Skin of body (tissue), 1 donor: ENCODE data around the gene PDLIM7. TPM values are rescaled to one million over a fixed set of nuclear protein-coding genes. Genes with fewer than 3 reads are reported as not detected.

Source experiments
- total RNA-seq: library from RNA; depleted of rRNA; stranded (reverse); fragments of >200 nt; gene quantifications from one replicate; pipeline ENCODE4 v1.2.3, GENCODE V29; 2014

Gene PDLIM7
- total RNA-seq, 1 donor from 2014 or later, result 30.7 TPM

Other genes with a start within 250 kb of the PDLIM7 start
- 19.6 TPM for gene RAB24, start 193.9 kb downstream of the PDLIM7 start, total RNA-seq
- gene PRELID1, start 193.8 kb downstream of the PDLIM7 start, total RNA-seq, result 42.8 TPM
- 9.7 TPM for gene MXD3, start 185.7 kb downstream of the PDLIM7 start, total RNA-seq
- 99.0 TPM for gene LMAN2, start 145.9 kb downstream of the PDLIM7 start, total RNA-seq
- 13.7 TPM for gene RGS14, start 139.7 kb downstream of the PDLIM7 start, total RNA-seq
- not detected for gene SLC34A1, start 113.2 kb downstream of the PDLIM7 start, total RNA-seq
- not detected for gene PFN3, start 96.9 kb downstream of the PDLIM7 start, total RNA-seq
- 1.3 TPM for gene F12, start 88.0 kb downstream of the PDLIM7 start, total RNA-seq
- gene GRK6, start 70.9 kb downstream of the PDLIM7 start, total RNA-seq, result 23.8 TPM
- 1.1 TPM for gene PRR7, start 50.8 kb downstream of the PDLIM7 start, total RNA-seq
- gene DBN1, start 24.0 kb downstream of the PDLIM7 start, total RNA-seq, result 41.1 TPM
- 3.8 TPM for gene DOK3, start 12.2 kb upstream of the PDLIM7 start, total RNA-seq
- 55.4 TPM for gene DDX41, start 19.4 kb upstream of the PDLIM7 start, total RNA-seq
- 30.8 TPM for gene FAM193B, start 57.0 kb upstream of the PDLIM7 start, total RNA-seq
- gene TMED9, start 94.6 kb upstream of the PDLIM7 start, total RNA-seq, result 68.4 TPM
- gene B4GALT7, start 102.5 kb upstream of the PDLIM7 start, total RNA-seq, result 11.6 TPM